ENCODE measurements around the gene WDR19. TPM values are rescaled to one million over a fixed set of nuclear protein-coding genes. Genes with fewer than 3 reads are reported as not detected.

WDR19 gene
- total RNA-seq, 1 donor from 2014 or later, result 17.2 TPM

Small RNA genes within 50 kb of the gene (small RNA-seq; reads per million reads assigned to genes)
- gene RNU6-32P, result not detected

Other genes with a start within 250 kb of the WDR19 start
- gene TMEM156, start 150.1 kb upstream of the WDR19 start, total RNA-seq, result under 0.01 TPM
- 15.1 TPM for gene KLHL5, start 120.3 kb upstream of the WDR19 start, total RNA-seq
- 47.5 TPM for gene RFC1, start 183.8 kb downstream of the WDR19 start, total RNA-seq
- 1.0 TPM for gene KLB, start 224.4 kb downstream of the WDR19 start, total RNA-seq

All from skeletal muscle tissue (tissue), 2 donors.